GM19324 (cell line): ENCODE results near the gene PAAF1.

Experiments
- ATAC-seq: cut with Tn5 transposase; IDR thresholded peaks from one replicate; pipeline ENCODE4 v1.9.1; 2021; ENCODE audit warnings: mild to moderate bottlenecking, moderate library complexity; ENCODE audit not compliant: unreplicated experiment, low FRiP score

The PAAF1 gene

GRCh38 chr11:73969991-73970800 lies 93.4 kb downstream of the PAAF1 start:
- no peak for ATAC-seq

- ATAC-seq, result no peak
These were observed 94.4 kb downstream of the PAAF1 start for GRCh38 chr11:73971175-73971719.

GRCh38 chr11:73972187-73972586 lies 95.4 kb downstream of the PAAF1 start:
- ATAC-seq, result no peak

GRCh38 chr11:73972620-73973449 lies 96.0 kb downstream of the PAAF1 start:
- ATAC-seq, result no peak

GRCh38 chr11:73974604-73975478 lies 98.0 kb downstream of the PAAF1 start:
- ATAC-seq, result no peak

- ATAC-seq, result no peak
These were observed 98.6 kb downstream of the PAAF1 start for GRCh38 chr11:73975479-73975757.

GRCh38 chr11:73976451-73977151 lies 99.8 kb downstream of the PAAF1 start:
- no peak for ATAC-seq

GRCh38 chr11:73977856-73978519 lies 101.2 kb downstream of the PAAF1 start:
- ATAC-seq, result no peak

GRCh38 chr11:73978576-73979086 lies 101.8 kb downstream of the PAAF1 start:
- no peak for ATAC-seq

- no peak for ATAC-seq
These were observed 103.5 kb downstream of the PAAF1 start for GRCh38 chr11:73980001-73980961.
